K562 (cell line): ENCODE measurements around the gene DNAJC1. TPM values are rescaled to one million over a fixed set of nuclear protein-coding genes. Genes with fewer than 3 reads are reported as not detected.

Experiments used
- ATAC-seq: fragments of 200-7000 bp; cut with Tn5 transposase; 3 replicates; pipeline ENCODE4 v1.9.1; 2020; ENCODE audit warnings: moderate library complexity
- BruUV-seq: library from RNA; stranded (reverse); fragments of 400-500 nt; replicated peaks from 2 replicates; lab custom pipeline; 2021; lab: Mats Ljungman, UMichigan
- CTCF ChIA-PET: fragments of 300-600 bp; formaldehyde crosslinking; extraction: SDS; loops from one replicate; lab custom pipeline; 2021; ENCODE audit warnings: low intra/inter-chr PET ratio; lab: Yijun Ruan, JAX
- POLR2A ChIA-PET: fragments of 300-600, 350-650 bp; sonication (Branson Sonifier 250); formaldehyde crosslinking; extraction: SDS; loops from one replicate; lab custom pipeline; 2021; ENCODE audit warnings: antibody characterized with exemption, inconsistent platforms; lab: Yijun Ruan, JAX
- DNase-seq, 4 experiments: peaks; one replicate each; pipeline versions ENCODE4 v3.0.0 to v3.0.0-alpha.2; 2011 to 2018; ENCODE audit warnings: low spot score in 3 of 4, mixed read lengths in 3 of 4; ENCODE audit errors: extremely low read depth in 1 of 4
- FAIRE-seq: peaks from 2 replicates; lab custom pipeline; 2011; peaks lifted over from hg19 to GRCh38; lab: Jason Lieb, UNC
- H2AFZ ChIP-seq: 2 replicates; pipeline ENCODE4 v1.6.0; 2011; ENCODE audit warnings: low read depth, low read length, control low read depth, inconsistent platforms
- H3K27ac ChIP-seq: fragments of 200-600 bp; 3 replicates; pipeline ENCODE4 v1.8.0; 2011; ENCODE audit warnings: low read depth, mild to moderate bottlenecking, control low read depth, inconsistent platforms, low read length, moderate library complexity, mixed read lengths; ENCODE audit errors: extremely low read depth
- H3K27me3 ChIP-seq, 2 experiments: fragments of 300-600 bp in 1 of 2; 2 replicates in 1 of 2; 3 replicates in 1 of 2; pipeline versions ENCODE4 v1.6.0 to v1.8.0; 2011; ENCODE audit warnings: inconsistent platforms in 2 of 2, low read length in 2 of 2, mild to moderate bottlenecking in 1 of 2, mixed read lengths in 1 of 2, moderate library complexity in 1 of 2; ENCODE audit not compliant: control insufficient read depth in 2 of 2, insufficient read depth in 2 of 2
- H3K36me3 ChIP-seq: fragments of 300-600 bp; 3 replicates; pipeline ENCODE4 v1.8.0; 2011; ENCODE audit warnings: mild to moderate bottlenecking, low read length, inconsistent platforms; ENCODE audit not compliant: control insufficient read depth, insufficient read depth
- H3K4me1 ChIP-seq, 2 experiments: fragments of 200-600 bp in 1 of 2; replicated peaks in 1 of 2; 2 replicates in 1 of 2; 3 replicates in 1 of 2; pipeline versions ENCODE4 v1.5.1 to v1.8.0; 2011; ENCODE audit warnings: inconsistent platforms in 2 of 2, low read length in 2 of 2, mild to moderate bottlenecking in 1 of 2, mixed read lengths in 1 of 2, moderate library complexity in 1 of 2; ENCODE audit not compliant: control insufficient read depth in 2 of 2, insufficient read depth in 2 of 2
- H3K4me2 ChIP-seq: 2 replicates; pipeline ENCODE4 v1.6.1; 2011; ENCODE audit warnings: low read length, control low read depth, inconsistent platforms, mixed read lengths; ENCODE audit not compliant: insufficient read depth
- H3K4me3 ChIP-seq: fragments of 200-600 bp; sonication (generic), shearing (Covaris generic); 2 replicates; pipeline ENCODE4 v1.5.1; 2016; ENCODE audit warnings: control low read depth, inconsistent platforms
- H3K79me2 ChIP-seq: fragments of 200-600 bp; 3 replicates; pipeline ENCODE4 v1.8.0; 2011; ENCODE audit warnings: low read length, inconsistent platforms; ENCODE audit not compliant: control insufficient read depth, insufficient read depth
- H3K9ac ChIP-seq, 2 experiments: 2 replicates each; pipeline versions ENCODE4 v1.6.0 to v1.6.1; 2011; ENCODE audit warnings: low read depth in 2 of 2, low read length in 2 of 2, control low read depth in 1 of 2, inconsistent platforms in 1 of 2, mild to moderate bottlenecking in 1 of 2, mixed read lengths in 1 of 2; ENCODE audit not compliant: insufficient read depth in 1 of 2
- H3K9me1 ChIP-seq: one replicate; pipeline ENCODE4 v1.6.0; 2011; ENCODE audit warnings: inconsistent platforms, mild to moderate bottlenecking, low read length, moderate library complexity; ENCODE audit not compliant: control insufficient read depth, insufficient read depth
- H3K9me3 ChIP-seq: replicated peaks from 2 replicates; pipeline ENCODE4 v1.5.1; 2011; ENCODE audit warnings: low read depth, low read length, inconsistent platforms; ENCODE audit not compliant: control insufficient read depth, insufficient read depth
- H4K20me1 ChIP-seq: replicated peaks from 2 replicates; pipeline ENCODE4 v1.6.1; 2011; ENCODE audit warnings: low read length, inconsistent platforms, mixed read lengths; ENCODE audit not compliant: control insufficient read depth, insufficient read depth
- ARID1B ChIP-seq: fragments of 450-650 bp; IDR thresholded peaks from 2 replicates; pipeline ENCODE4 v1.6.1; 2016; ENCODE audit warnings: antibody characterized with exemption, mild to moderate bottlenecking, inconsistent platforms
- CBX2 ChIP-seq: fragments of 200-600 bp; sonication (generic); IDR thresholded peaks from one replicate; pipeline ENCODE4 v1.6.1; 2012; ENCODE audit warnings: mild to moderate bottlenecking, low read length, inconsistent platforms; ENCODE audit not compliant: insufficient read depth, poor library complexity, severe bottlenecking
- CREM ChIP-seq: IDR thresholded peaks from 2 replicates; pipeline ENCODE4 v1.6.1; 2014; ENCODE audit warnings: antibody characterized with exemption, low read depth
- FOXA1 ChIP-seq: fragments of 450-650 bp; IDR thresholded peaks from 2 replicates; pipeline ENCODE4 v1.6.1; 2016; ENCODE audit warnings: mild to moderate bottlenecking, borderline replicate concordance
- IRF2 ChIP-seq: sonication (generic); formaldehyde crosslinking; IDR thresholded peaks from 2 replicates; pipeline ENCODE4 v1.8.1; 2022; ENCODE audit warnings: mild to moderate bottlenecking, missing genetic modification reagents
- PHTF2 ChIP-seq: fragments of 250-450 bp; sonication (Bioruptor Pico); IDR thresholded peaks from 2 replicates; pipeline ENCODE4 v1.5.0; 2021; ENCODE audit warnings: mild to moderate bottlenecking
- TAF7 ChIP-seq: fragments of 450-650 bp; IDR thresholded peaks from 2 replicates; pipeline ENCODE4 v1.6.1; 2016; ENCODE audit warnings: missing genetic modification characterization, missing compliant biosample characterization
- TARDBP ChIP-seq: fragments of 450-650 bp; IDR thresholded peaks from 2 replicates; pipeline ENCODE4 v1.6.1; 2016
- ZBTB8A ChIP-seq: fragments of 450-650 bp; IDR thresholded peaks from 2 replicates; pipeline ENCODE4 v1.6.1; 2018; ENCODE audit warnings: mild to moderate bottlenecking, moderate library complexity; ENCODE audit not compliant: partially characterized antibody
- ZFP30 ChIP-seq: fragments of 250-450 bp; sonication (Bioruptor Pico); IDR thresholded peaks from 2 replicates; pipeline ENCODE4 v1.8.0; 2022; ENCODE audit warnings: moderate library complexity, mild to moderate bottlenecking, inconsistent platforms, borderline replicate concordance
- WGBS: fragments of 100-300 bp; shearing (Covaris generic); methylation state at CpG from one replicate; pipeline ENCODE4 v1.1.6; 2016; ENCODE audit warnings: low coverage, mixed read lengths; ENCODE audit not compliant: insufficient coverage; ENCODE audit errors: missing lambda C conversion rate; 5-methylcytosine and 5-hydroxymethylcytosine counted together
- in situ Hi-C: fragments of 300-500 bp; cut with MboI; formaldehyde crosslinking; loops from 4 replicates; pipeline ENCODE4 v1.15.0; 2018; ENCODE audit warnings: inconsistent platforms, mixed read lengths
- intact Hi-C: fragments of 100-400 bp; cut with micrococcal nuclease; formaldehyde crosslinking; loops from 2 replicates; pipeline ENCODE4 v1.14.2; 2022
- polyA plus RNA-seq, 8 experiments: library from polyadenylated mRNA; depleted of rRNA in 4 of 8; stranded (reverse) in 5 of 8; unstranded in 3 of 8; fragments of >200 nt; fragmentation: Nextera tagmentation in 2 of 8; fragmentation: Illumina TruSeq in 1 of 8; extraction: Ambion mirVana in 2 of 8; extraction: Trizol in 1 of 8; gene quantifications; 2 replicates each; pipeline versions ENCODE4 v1.2.1 to v1.2.3, GENCODE V29; 2011 to 2014; ENCODE audit warnings: inconsistent platforms in 1 of 8, missing spikeins in 1 of 8
- total RNA-seq, 7 experiments: library from RNA; depleted of rRNA in 6 of 7; stranded (reverse); fragments of >200 nt in 6 of 7; fragmentation: Illumina TruSeq in 2 of 7; extraction: Trizol in 2 of 7; gene quantifications; 2 replicates each; pipeline versions ENCODE4 v1.2.1 to v1.2.3, GENCODE V29; 2011 to 2021; ENCODE audit warnings: low replicate concordance in 1 of 7
- TF ChIP-seq, protein P1 (sequence below), 3 experiments: fragments of 200-800 bp in 1 of 3; fragments of 250-450 bp in 1 of 3; fragments of 450-650 bp in 1 of 3; sonication (Bioruptor Pico) in 1 of 3; sonication (Bioruptor generic) in 1 of 3; formaldehyde crosslinking in 1 of 3; IDR thresholded peaks; 2 replicates each; pipeline versions ENCODE4 v1.6.1 to v1.8.0; 2016 to 2022; ENCODE audit warnings: mild to moderate bottlenecking in 2 of 3, missing genetic modification characterization in 2 of 3, missing compliant biosample characterization in 1 of 3, moderate library complexity in 1 of 3
- TF ChIP-seq, protein P2 (sequence below): fragments of 450-650 bp; IDR thresholded peaks from 2 replicates; pipeline ENCODE4 v1.6.1; 2017; ENCODE audit warnings: mild to moderate bottlenecking, moderate library complexity
- TF ChIP-seq, protein P3 (sequence below): fragments of 200-400 bp; formaldehyde crosslinking; IDR thresholded peaks from 2 replicates; pipeline ENCODE4 v1.6.1; 2017; ENCODE audit warnings: mild to moderate bottlenecking, low read depth, low read length, moderate library complexity

Gene DNAJC1
- total and polyA plus RNA-seq, 9 of the 15 experiments (the other 6 are each of a cell fraction or from before 2014, with no cell fraction given): 5.4 to 77.6 (median 40.3) TPM

DNA sequence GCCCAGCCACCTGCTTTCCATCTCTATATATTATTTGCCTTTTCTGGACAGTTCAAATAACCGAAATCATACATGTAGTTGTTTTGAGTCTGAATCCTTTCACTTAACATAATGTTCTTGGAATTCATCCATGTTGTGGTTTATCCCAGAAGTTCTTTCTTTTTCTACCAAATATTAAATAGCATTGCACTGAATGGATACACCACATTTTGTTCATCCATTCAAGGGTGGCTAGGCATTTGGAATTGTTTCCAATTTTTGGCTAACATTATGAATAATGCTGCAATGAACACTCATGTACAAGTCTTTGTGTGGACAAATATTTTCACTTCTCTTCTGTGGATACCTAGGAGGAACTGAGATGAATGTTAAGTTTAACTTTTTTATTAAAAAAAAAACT lies 18.0 kb downstream of the DNAJC1 start (continued):
- TF ChIP-seq, protein P1, sequence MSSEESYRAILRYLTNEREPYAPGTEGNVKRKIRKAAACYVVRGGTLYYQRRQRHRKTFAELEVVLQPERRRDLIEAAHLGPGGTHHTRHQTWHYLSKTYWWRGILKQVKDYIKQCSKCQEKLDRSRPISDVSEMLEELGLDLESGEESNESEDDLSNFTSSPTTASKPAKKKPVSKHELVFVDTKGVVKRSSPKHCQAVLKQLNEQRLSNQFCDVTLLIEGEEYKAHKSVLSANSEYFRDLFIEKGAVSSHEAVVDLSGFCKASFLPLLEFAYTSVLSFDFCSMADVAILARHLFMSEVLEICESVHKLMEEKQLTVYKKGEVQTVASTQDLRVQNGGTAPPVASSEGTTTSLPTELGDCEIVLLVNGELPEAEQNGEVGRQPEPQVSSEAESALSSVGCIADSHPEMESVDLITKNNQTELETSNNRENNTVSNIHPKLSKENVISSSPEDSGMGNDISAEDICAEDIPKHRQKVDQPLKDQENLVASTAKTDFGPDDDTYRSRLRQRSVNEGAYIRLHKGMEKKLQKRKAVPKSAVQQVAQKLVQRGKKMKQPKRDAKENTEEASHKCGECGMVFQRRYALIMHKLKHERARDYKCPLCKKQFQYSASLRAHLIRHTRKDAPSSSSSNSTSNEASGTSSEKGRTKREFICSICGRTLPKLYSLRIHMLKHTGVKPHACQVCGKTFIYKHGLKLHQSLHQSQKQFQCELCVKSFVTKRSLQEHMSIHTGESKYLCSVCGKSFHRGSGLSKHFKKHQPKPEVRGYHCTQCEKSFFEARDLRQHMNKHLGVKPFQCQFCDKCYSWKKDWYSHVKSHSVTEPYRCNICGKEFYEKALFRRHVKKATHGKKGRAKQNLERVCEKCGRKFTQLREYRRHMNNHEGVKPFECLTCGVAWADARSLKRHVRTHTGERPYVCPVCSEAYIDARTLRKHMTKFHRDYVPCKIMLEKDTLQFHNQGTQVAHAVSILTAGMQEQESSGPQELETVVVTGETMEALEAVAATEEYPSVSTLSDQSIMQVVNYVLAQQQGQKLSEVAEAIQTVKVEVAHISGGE (CRISPR knock-in tag; IDR thresholded peaks at IDR 0.05): no peak

DNA sequence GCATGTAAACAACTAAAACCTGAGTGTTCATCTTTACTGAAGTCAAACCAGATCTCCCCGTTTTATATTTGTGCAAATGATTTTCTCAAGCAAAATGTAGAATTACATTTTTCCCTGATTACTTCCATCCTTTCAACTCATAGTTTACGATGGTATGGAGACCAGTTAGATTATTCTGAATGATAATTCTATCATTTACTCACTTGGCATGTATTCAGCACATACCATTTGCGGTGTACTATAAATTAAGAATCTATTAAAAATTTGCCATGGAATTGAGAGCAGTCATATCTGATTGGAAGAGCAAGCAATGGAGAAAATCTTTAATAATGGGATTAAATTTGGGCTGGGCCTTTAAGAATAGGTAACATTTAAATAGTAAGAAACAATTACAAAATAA lies 22.4 kb downstream of the DNAJC1 start:
- peaks cover 88% of the 10 kb centered on the region for H3K79me2 ChIP-seq
- H3K9me1 ChIP-seq: no peaks in the 10 kb centered on the region
- H3K36me3 ChIP-seq: no peaks in the 10 kb centered on the region
- intact Hi-C loops: no loop called here
- H3K27me3 ChIP-seq: no peaks in the 10 kb centered on the region
- ATAC-seq: no peak
- H3K9me3 ChIP-seq: 0 out of 2 replicates have a peak, but pooled peaks cover under 1% of the 10 kb centered on the region
- H3K4me1 ChIP-seq: peaks cover 0 to 10% of the 10 kb centered on the region in 2 experiments; a peak in 1 of 5 replicates
- CTCF ChIA-PET: no interaction called here
- no peak overlapping the region for H3K27ac ChIP-seq
- no TSS peak for BruUV-seq
- no peak for TF ChIP-seq ZFP30 (CRISPR knock-in tag)
- no peak for TF ChIP-seq TAF7 (tag)
- TF ChIP-seq, protein P2, sequence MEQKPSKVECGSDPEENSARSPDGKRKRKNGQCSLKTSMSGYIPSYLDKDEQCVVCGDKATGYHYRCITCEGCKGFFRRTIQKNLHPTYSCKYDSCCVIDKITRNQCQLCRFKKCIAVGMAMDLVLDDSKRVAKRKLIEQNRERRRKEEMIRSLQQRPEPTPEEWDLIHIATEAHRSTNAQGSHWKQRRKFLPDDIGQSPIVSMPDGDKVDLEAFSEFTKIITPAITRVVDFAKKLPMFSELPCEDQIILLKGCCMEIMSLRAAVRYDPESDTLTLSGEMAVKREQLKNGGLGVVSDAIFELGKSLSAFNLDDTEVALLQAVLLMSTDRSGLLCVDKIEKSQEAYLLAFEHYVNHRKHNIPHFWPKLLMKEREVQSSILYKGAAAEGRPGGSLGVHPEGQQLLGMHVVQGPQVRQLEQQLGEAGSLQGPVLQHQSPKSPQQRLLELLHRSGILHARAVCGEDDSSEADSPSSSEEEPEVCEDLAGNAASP: no peak
- TF ChIP-seq CREM: no peak
- no peak for TF ChIP-seq CBX2
- no peak for TF ChIP-seq PHTF2
- TF ChIP-seq TARDBP: no peak
- TF ChIP-seq IRF2 (CRISPR knock-in tag): no peak
- no peak for TF ChIP-seq ZBTB8A
- TF ChIP-seq, protein P3, sequence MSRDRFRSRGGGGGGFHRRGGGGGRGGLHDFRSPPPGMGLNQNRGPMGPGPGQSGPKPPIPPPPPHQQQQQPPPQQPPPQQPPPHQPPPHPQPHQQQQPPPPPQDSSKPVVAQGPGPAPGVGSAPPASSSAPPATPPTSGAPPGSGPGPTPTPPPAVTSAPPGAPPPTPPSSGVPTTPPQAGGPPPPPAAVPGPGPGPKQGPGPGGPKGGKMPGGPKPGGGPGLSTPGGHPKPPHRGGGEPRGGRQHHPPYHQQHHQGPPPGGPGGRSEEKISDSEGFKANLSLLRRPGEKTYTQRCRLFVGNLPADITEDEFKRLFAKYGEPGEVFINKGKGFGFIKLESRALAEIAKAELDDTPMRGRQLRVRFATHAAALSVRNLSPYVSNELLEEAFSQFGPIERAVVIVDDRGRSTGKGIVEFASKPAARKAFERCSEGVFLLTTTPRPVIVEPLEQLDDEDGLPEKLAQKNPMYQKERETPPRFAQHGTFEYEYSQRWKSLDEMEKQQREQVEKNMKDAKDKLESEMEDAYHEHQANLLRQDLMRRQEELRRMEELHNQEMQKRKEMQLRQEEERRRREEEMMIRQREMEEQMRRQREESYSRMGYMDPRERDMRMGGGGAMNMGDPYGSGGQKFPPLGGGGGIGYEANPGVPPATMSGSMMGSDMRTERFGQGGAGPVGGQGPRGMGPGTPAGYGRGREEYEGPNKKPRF: no peak
- no peak for TF ChIP-seq ARID1B
- TF ChIP-seq FOXA1: no peak
- TF ChIP-seq, all 486 proteins: peak for 0
- H3K4me3 ChIP-seq: no peak overlapping the region
- FAIRE-seq (no peak), DNase-seq (no peak)
- in situ Hi-C loops: loop anchor here (10.0 kb wide), 1 partner anchor 1004 kb away; no protein-coding TSS in a partner anchor
- POLR2A ChIA-PET: no interaction called here
- no peak overlapping the region for H3K9ac ChIP-seq
- no peaks in the 10 kb centered on the region for H4K20me1 ChIP-seq
- 79% methylated on average over 3 of the region's 3 CpGs for WGBS
- H3K4me2 ChIP-seq: no peak overlapping the region
- no peak overlapping the region for H2AFZ ChIP-seq
